GM12891 (cell line): ENCODE data around the gene IRX3. TPM values are rescaled to one million over a fixed set of nuclear protein-coding genes. Genes with fewer than 3 reads are reported as not detected.

Experiments
- DNase-seq: peaks from one replicate; pipeline ENCODE4 v3.0.0; 2011; ENCODE audit warnings: low spot score; ENCODE audit not compliant: insufficient read length
- FAIRE-seq: peaks from 2 replicates; lab custom pipeline; 2011; peaks lifted over from hg19 to GRCh38; lab: Jason Lieb, UNC
- PAX5 ChIP-seq: IDR thresholded peaks from 2 replicates; pipeline ENCODE4 v1.6.1; 2011; ENCODE audit warnings: low read length, moderate library complexity, mild to moderate bottlenecking; ENCODE audit not compliant: insufficient read depth, severe bottlenecking
- POLR2A ChIP-seq: IDR thresholded peaks from 2 replicates; pipeline ENCODE4 v1.6.1; 2011; ENCODE audit warnings: low read depth, low read length, control low read depth
- POLR2AphosphoS5 ChIP-seq: IDR thresholded peaks from 2 replicates; pipeline ENCODE4 v1.6.1; 2011; ENCODE audit warnings: low read depth, low read length, control low read depth
- POU2F2 ChIP-seq: IDR thresholded peaks from 2 replicates; pipeline ENCODE4 v1.6.1; 2011; ENCODE audit warnings: low read depth, mild to moderate bottlenecking, control low read depth, low read length, moderate library complexity
- SPI1 ChIP-seq: IDR thresholded peaks from 2 replicates; pipeline ENCODE4 v1.6.1; 2011; ENCODE audit warnings: low read depth, low read length, control low read depth
- TAF1 ChIP-seq: IDR thresholded peaks from 2 replicates; pipeline ENCODE4 v1.6.1; 2011; ENCODE audit warnings: low read depth, low read length, control low read depth
- polyA plus RNA-seq: library from polyadenylated mRNA; unstranded; fragments of >200 nt; gene quantifications from one replicate; pipeline ENCODE4 v1.2.1, GENCODE V29; 2012; ENCODE audit warnings: low read depth, missing spikeins, inconsistent platforms; ENCODE audit not compliant: missing spikeins

Gene IRX3
- polyA plus RNA-seq = not detected

DNA sequence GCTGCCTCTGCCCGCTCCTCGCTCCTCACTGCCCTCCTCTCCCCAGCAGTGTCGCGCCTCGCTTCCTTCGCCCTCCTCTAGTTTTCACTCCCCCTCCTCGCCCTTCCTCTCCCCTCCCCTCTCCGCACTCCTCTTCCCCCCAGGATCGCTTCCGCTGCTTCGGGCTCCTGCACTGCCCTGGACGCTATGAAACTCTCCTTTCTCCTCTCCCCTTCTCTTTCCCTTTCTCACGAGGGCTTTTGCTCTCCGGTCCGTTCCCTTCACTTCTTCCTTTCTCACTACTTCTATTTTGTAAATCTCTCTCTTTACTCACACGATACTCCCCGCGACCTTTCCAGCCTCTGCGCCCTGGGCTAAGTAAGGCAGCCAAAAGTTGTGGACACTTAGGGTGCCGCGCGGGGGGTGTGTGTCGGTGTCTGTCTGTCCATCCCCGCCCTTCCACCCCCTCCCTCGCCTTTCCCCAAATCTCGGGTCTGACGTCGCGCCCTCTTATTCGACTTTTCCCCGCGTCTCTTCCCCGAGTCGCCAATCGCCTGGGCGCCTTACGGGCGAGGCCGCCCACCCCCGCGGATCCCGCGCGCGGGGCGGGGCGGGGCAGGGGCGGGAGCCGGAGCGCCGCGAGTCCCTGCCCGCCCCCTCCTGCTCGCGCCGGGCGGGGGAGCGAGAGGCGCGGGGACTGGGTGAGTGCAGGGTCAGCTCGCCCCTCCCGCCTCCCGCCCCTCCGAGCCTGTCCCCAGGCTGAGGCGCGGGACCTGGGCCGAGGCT is at the start of gene IRX3:
Gene IRX3 (minus strand): TSS at position 422 of the 765 bp plus-strand sequence. CDS start 737 bp downstream, outside the sequence.
- no peak for DNase-seq
- TF ChIP-seq TAF1 = no peak
- TF ChIP-seq SPI1 = no peak
- no peak for TF ChIP-seq POU2F2
- TF ChIP-seq POLR2A = no peak
- TF ChIP-seq PAX5 = no peak
- TF ChIP-seq POLR2AphosphoS5 = no peak
- FAIRE-seq = no peak

DNA sequence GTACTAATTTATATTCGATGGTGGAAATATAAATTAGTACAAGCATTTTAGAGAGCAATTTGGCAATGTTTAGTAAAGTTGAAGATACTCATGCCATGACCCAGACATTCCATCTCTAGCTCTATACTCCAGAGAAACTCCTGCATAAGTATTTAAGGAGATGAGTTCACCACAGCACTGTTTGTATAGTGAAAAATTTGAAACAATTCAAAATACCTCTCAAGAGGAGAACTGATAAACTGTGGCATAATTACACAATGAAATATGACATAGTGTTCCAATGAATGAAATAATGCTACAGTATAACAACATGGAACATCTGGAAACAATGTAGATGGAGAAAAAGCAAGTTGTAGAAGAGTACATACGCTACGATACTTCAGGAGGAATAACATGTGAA is 48.6 kb upstream of the IRX3 start:
- no peak for FAIRE-seq
- no peak for DNase-seq
- TF ChIP-seq TAF1 (no peak), PAX5 (no peak), POU2F2 (no peak), POLR2AphosphoS5 (no peak), SPI1 (no peak), POLR2A (no peak)

DNA sequence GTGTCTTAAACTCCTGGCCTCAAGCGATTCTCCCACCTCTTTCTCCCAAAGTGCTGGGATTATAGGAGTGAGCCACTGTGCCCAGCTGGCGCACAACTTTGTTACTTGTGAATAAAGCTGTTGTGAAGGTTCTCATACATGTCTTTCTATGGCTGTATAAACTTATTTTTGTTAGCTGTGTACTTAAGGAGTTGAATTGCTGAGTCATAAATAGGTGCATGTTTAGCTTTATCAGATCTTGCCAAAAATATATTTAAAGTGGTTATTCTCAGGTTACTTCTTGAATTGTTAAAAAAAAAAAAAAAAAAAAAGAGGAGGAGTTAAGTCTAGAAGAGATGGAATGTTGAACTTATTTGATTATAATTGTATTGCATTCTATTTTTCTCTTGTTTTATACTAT is 47.6 kb upstream of the IRX3 start:
- no peak for FAIRE-seq
- DNase-seq = no peak
- TF ChIP-seq SPI1 = no peak
- TF ChIP-seq PAX5 = no peak
- no peak for TF ChIP-seq POLR2A
- no peak for TF ChIP-seq POU2F2
- TF ChIP-seq TAF1 = no peak
- no peak for TF ChIP-seq POLR2AphosphoS5

DNA sequence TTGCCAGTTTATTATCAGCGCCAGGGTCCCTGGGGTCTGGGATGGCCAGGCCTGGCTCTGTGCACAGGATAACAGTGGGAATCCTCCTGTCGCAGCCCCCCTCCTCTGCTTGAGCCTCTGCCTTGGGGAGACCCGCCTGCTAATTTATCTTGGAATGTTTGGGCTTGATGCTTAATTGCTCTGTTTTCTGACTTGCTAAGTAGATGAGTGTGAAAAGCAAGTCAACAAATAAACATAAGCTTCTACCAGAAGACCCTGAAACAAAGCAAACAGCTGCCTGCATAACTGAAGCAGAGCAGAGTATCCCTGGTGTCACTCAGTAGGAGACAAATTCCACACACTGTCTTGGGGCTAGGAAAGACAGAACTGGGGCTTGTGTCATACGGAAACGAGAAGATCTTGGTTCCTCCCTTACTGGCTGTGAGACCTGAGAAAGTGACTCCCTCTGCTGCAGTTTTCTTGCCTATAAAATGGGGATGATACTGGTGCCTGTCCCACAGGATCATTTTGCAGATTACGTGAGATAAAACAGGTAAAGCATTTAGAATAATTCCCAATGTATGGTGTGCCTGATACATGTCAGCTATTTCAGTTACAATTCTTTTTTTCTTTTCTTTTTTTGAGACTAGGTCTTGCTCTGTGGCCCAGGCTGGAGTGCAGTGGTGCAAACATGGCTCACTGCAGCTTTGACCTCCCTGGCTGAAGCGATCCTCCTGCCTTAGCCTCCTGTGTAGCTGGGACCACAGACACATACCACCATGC is 44.8 kb upstream of the IRX3 start:
- TF ChIP-seq PAX5 = no peak
- no peak for TF ChIP-seq POLR2A
- TF ChIP-seq TAF1 = no peak
- no peak for TF ChIP-seq SPI1
- TF ChIP-seq POU2F2 = no peak
- TF ChIP-seq POLR2AphosphoS5 = no peak
- FAIRE-seq (no peak), DNase-seq (no peak)

DNA sequence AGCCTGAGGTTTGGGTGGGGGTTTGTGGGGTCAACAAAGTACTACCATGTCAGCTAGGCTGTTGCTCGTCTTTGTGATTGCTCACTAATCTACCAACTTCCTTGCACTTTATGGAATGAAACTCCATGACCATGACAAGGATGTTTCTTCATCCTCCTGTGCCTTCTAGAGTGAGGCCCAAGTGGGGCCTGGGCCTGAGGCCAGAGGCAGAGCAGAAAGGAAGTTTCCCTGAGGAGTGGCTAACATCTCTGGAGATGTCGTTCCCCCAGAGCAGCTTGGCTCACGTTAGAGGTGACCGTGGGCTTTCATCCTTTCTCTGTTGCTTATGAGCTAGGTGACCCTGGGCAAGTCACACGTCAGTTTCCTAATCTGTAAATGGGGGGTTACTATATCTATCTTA is 41.0 kb upstream of the IRX3 start:
- TF ChIP-seq POLR2AphosphoS5 = no peak
- TF ChIP-seq SPI1 = no peak
- no peak for TF ChIP-seq TAF1
- no peak for TF ChIP-seq POU2F2
- TF ChIP-seq PAX5 = no peak
- no peak for TF ChIP-seq POLR2A
- FAIRE-seq (no peak), DNase-seq (no peak)

DNA sequence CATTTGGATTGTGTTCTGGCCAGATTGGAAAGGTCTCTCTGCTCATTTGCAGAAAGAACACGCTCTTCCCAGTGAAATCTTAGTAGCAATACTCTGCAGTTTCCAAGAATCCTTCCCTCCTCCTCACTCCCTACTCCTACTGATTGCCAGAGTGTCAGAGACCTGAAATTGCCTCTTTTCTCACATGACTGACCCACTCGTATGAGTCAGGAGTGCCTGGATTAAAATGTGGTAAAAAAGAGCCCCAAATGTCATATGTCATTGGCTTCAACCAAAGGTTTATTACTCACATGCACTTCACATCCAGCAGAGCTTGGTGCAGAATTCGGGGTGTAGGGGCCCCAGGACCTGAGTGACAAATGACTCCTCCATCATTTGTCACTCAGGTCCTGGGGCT is 39.7 kb upstream of the IRX3 start:
- no peak for DNase-seq
- FAIRE-seq = no peak
- TF ChIP-seq POU2F2 = no peak
- no peak for TF ChIP-seq SPI1
- TF ChIP-seq TAF1 = no peak
- no peak for TF ChIP-seq PAX5
- TF ChIP-seq POLR2A = no peak
- TF ChIP-seq POLR2AphosphoS5 = no peak

DNA sequence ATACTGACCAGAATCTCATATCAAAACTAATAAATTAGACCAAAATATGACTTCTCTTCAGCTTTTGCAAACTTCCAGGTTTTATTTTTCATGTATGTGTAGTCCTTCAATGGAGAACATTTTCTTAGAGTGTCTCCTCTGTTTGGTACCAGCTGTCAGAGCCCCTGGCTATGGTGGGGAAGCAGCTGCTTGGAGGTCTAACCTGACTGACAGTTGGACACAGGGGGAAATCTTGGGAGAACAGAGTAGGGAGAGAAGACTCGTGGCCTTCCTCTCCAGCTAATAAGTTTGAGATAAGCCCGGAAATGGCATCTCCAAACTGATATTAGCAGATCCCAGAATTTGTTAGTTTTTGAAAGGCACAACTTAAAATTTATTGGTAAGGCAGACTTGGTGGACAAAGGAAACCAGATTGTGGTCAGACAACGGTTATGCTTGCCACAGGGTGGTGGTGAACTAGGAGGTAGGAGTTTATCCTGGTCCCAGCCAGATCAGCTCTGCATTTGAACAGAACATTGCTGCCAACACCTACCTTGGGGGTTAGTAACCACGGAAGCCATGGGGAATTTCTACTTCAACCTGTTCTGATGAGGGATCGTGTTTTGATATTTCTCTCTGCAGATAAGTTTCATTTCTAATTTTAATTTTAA is 39.2 kb upstream of the IRX3 start:
- TF ChIP-seq SPI1 (no peak), POLR2A (no peak), POLR2AphosphoS5 (no peak), TAF1 (no peak), PAX5 (no peak), POU2F2 (no peak)
- DNase-seq = no peak
- FAIRE-seq = no peak

DNA sequence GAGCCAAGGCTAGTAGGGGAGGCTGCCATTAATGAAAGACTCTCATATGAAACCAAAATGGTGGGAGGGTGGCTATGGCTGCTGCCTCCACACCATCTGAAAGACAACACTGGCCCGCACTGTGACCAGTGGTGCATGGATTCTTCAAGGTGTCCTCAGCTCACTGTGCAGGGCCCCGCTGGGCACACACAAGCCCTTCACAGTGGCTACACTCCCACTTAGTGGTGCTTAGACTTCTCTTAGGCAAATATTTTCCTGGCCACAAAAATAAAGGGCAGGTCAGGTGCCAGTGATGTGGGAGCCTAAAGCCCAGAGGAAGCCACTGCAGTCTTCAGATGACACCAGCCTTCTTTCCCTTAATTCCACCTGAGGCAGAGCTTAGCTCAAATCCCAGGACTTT is 38.1 kb upstream of the IRX3 start:
- FAIRE-seq (no peak), DNase-seq (no peak)
- TF ChIP-seq SPI1 = no peak
- no peak for TF ChIP-seq TAF1
- TF ChIP-seq POLR2A = no peak
- no peak for TF ChIP-seq POU2F2

DNA sequence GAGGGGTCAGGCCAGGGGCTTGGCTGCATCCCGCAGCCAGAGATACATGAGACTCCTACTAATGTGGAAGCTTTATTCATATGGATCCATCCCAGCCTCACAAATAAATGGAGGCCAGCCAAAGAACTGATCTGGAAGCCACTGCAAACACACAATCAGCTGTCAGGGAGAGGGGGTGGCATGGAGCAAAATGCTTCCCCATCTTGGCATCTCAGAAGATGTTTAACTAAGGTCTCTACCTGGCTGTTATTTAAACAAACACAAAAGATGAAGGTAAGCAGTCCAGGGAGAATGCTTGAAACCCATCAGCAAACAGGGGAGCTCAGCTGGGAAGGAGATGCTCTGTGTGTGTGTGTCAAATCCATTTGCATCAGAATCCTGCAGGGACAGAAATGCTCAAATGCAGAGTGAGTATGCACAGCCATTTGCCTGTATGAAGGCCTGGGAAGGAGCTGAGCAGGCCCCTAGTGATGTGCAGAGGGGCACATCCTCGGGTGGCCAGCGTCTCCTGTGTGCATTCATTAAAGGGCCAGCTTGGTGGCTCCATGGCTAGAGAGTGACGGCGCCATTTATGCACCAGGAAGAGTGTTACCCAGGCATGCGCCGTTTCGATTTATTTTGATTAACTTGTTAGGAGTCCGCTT is 34.2 kb upstream of the IRX3 start:
- FAIRE-seq (no peak), DNase-seq (no peak)
- TF ChIP-seq TAF1 = no peak
- no peak for TF ChIP-seq PAX5
- TF ChIP-seq SPI1 = no peak
- TF ChIP-seq POLR2AphosphoS5 = no peak
- no peak for TF ChIP-seq POLR2A
- no peak for TF ChIP-seq POU2F2

DNA sequence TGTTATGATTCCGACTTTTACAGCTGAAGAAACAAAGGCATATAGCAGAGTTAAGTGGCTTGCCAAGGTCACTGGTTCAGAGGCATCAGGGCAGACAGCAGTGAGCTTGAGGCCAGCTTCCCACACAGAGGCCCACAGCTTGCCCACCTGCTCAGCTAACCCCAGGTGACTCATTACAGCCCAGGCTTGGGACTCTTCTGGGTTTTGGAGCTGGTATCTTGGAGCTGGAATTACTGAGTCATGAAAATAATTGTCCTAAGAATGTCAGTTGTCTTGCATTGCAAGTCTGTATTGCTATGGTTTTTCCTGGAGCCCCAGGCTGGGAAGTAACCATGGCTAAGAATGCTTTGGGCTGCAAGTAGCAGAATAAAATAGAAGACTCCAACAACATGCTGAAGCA is 32.4 kb upstream of the IRX3 start:
- DNase-seq (no peak), FAIRE-seq (no peak)
- TF ChIP-seq POU2F2 = no peak
- TF ChIP-seq POLR2A = no peak
- no peak for TF ChIP-seq PAX5
- TF ChIP-seq TAF1 = no peak
- TF ChIP-seq SPI1 = no peak
- TF ChIP-seq POLR2AphosphoS5 = no peak
